ENCODE data around the gene HDGF. TPM values are rescaled to one million over a fixed set of nuclear protein-coding genes. Genes with fewer than 3 reads are reported as not detected.
A peak's percentile ranks its signal among the peaks of the same experiment; 100 is the strongest.

The HDGF gene
- total RNA-seq, 1 donor from 2014 or later, result 176 TPM

GRCh38 chr1:156703741-156704140, 47.7 kb downstream of the HDGF start:
- TF ChIP-seq, protein P1, sequence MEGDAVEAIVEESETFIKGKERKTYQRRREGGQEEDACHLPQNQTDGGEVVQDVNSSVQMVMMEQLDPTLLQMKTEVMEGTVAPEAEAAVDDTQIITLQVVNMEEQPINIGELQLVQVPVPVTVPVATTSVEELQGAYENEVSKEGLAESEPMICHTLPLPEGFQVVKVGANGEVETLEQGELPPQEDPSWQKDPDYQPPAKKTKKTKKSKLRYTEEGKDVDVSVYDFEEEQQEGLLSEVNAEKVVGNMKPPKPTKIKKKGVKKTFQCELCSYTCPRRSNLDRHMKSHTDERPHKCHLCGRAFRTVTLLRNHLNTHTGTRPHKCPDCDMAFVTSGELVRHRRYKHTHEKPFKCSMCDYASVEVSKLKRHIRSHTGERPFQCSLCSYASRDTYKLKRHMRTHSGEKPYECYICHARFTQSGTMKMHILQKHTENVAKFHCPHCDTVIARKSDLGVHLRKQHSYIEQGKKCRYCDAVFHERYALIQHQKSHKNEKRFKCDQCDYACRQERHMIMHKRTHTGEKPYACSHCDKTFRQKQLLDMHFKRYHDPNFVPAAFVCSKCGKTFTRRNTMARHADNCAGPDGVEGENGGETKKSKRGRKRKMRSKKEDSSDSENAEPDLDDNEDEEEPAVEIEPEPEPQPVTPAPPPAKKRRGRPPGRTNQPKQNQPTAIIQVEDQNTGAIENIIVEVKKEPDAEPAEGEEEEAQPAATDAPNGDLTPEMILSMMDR (IDR thresholded peaks at IDR 0.05; ENCODE audit: unreplicated experiment), result no peak
- Mint-ChIP-seq H3K27ac (peak overlapping the region; percentile 79), H3K36me3 (peaks cover 11% of the 10 kb centered on the region), H3K4me1 (peaks cover 76% of the 10 kb centered on the region), H3K27me3 (ENCODE audit: low read depth) (no peaks in the 10 kb centered on the region), H3K4me3 (peak overlapping the region; percentile 84), H3K9me3 (no peaks in the 10 kb centered on the region)
- no peak for DNase-seq (ENCODE audit: low spot score in 2 of 2, unreplicated experiment in 2 of 2)

GRCh38 chr1:156703336-156703735, 48.1 kb downstream of the HDGF start:
- no peaks in the 10 kb centered on the region for H3K9me3 Mint-ChIP-seq
- DNase-seq (ENCODE audit: low spot score in 2 of 2, unreplicated experiment in 2 of 2), result no peak
- peak overlapping the region; percentile 79 for H3K27ac Mint-ChIP-seq
- TF ChIP-seq, protein P1 (IDR thresholded peaks at IDR 0.05; ENCODE audit: unreplicated experiment), result no peak
- H3K36me3 Mint-ChIP-seq, result peaks cover 12% of the 10 kb centered on the region
- H3K27me3 Mint-ChIP-seq (ENCODE audit: low read depth), result no peaks in the 10 kb centered on the region
- H3K4me3 Mint-ChIP-seq, result peak overlapping the region; percentile 84
- H3K4me1 Mint-ChIP-seq, result peaks cover 72% of the 10 kb centered on the region

- Mint-ChIP-seq H3K36me3 (peaks cover 27% of the 10 kb centered on the region), H3K27ac (peak overlapping the region; percentile 62), H3K4me3 (peak overlapping the region; percentile 84), H3K9me3 (no peaks in the 10 kb centered on the region), H3K27me3 (ENCODE audit: low read depth) (no peaks in the 10 kb centered on the region), H3K4me1 (peaks cover 59% of the 10 kb centered on the region)
- TF ChIP-seq, protein P1 (IDR thresholded peaks at IDR 0.05; ENCODE audit: unreplicated experiment), result no peak
- DNase-seq (ENCODE audit: low spot score in 2 of 2, unreplicated experiment in 2 of 2), result no peak
These were observed 50.5 kb downstream of the HDGF start for GRCh38 chr1:156700736-156701531.

GRCh38 chr1:156698995-156699394, 52.5 kb downstream of the HDGF start:
- peak overlapping the region; percentile 80 for H3K27ac Mint-ChIP-seq
- H3K4me3 Mint-ChIP-seq, result no peak overlapping the region
- H3K36me3 Mint-ChIP-seq, result peaks cover 32% of the 10 kb centered on the region
- no peaks in the 10 kb centered on the region for H3K27me3 Mint-ChIP-seq (ENCODE audit: low read depth)
- peaks cover 55% of the 10 kb centered on the region for H3K4me1 Mint-ChIP-seq
- no peak for DNase-seq (ENCODE audit: low spot score in 2 of 2, unreplicated experiment in 2 of 2)
- TF ChIP-seq, protein P1 (IDR thresholded peaks at IDR 0.05; ENCODE audit: unreplicated experiment), result no peak
- no peaks in the 10 kb centered on the region for H3K9me3 Mint-ChIP-seq

DNA sequence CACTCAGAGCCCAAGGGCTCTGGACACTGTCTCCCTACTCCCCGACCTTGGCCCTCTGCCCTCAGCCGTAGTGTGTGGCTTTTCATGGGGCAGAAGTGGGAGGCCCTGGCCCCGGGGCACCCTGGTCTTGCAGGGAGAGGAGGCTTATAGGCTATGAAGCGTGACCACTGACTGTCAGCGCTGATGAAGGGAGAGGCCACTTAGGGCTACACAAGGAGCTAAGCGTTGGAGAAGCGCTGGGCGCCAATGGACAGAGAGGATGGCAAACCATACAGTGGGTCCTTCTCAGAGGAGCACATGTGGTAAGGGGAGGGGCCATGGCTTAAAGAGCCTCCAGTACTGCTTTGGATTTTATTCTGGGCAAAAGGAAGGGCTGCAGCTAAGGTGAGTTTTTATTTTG, 54.0 kb downstream of the HDGF start:
- Mint-ChIP-seq H3K4me1 (peaks cover 55% of the 10 kb centered on the region), H3K27ac (peak overlapping the region; percentile 89), H3K27me3 (ENCODE audit: low read depth) (no peaks in the 10 kb centered on the region), H3K4me3 (no peak overlapping the region), H3K36me3 (peaks cover 30% of the 10 kb centered on the region), H3K9me3 (no peaks in the 10 kb centered on the region)
- DNase-seq (ENCODE audit: low spot score in 2 of 2, unreplicated experiment in 2 of 2), result no peak
- TF ChIP-seq, protein P1 (IDR thresholded peaks at IDR 0.05; ENCODE audit: unreplicated experiment), result no peak
